ENCODE data around the gene CKAP2L. TPM values are rescaled to one million over a fixed set of nuclear protein-coding genes. Genes with fewer than 3 reads are reported as not detected.

Gene CKAP2L
- total and polyA plus RNA-seq, 9 of the 15 experiments (the other 6 are each of a cell fraction or from before 2014, with no cell fraction given) = 10.4 to 21.9 (median 14.2) TPM

DNA sequence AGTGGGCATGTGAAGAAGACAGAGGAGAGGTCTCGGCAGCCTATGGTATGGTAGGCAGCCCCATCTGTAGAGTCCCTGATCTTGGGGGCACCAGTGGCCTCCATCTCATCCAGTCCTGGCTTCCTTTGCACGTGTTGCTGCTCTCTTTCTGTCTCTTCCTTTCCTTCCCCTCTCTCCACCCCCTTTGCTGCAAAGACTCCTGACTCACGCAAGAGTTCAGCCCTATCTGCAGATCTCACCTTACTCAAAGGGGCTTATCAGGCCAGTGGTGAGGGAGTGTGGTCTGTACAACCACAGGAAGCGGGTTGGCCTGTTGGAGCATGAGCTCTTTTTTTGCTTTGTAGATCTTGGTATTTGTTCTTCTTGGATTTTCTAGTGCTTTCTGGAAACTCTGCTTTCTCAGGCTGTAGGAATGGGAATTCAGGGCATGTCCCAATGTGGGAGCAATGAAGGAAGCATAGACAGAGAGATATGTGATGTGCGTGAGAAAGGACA lies 58.2 kb downstream of the CKAP2L start (continued):
- TF ChIP-seq CEBPG (CRISPR knock-in tag; IDR thresholded peaks at IDR 0.05) (peak; percentile 70; the same call in 1 of the 2 replicates), CEBPG (tag; conservative IDR thresholded peaks at IDR 0.05 in 1 of 2, IDR thresholded peaks at IDR 0.05 in 1 of 2) (no peak; a peak in 1 of 4 replicates), ZNF449 (CRISPR knock-in tag; IDR thresholded peaks at IDR 0.05) (peak; percentile 60), SRSF9 (IDR thresholded peaks at IDR 0.05; ENCODE audit: borderline replicate concordance, low read depth, low read length) (no peak), RAD51 (IDR thresholded peaks at IDR 0.05; ENCODE audit: borderline replicate concordance, low read depth) (peak; percentile 47), ZBTB43 (CRISPR knock-in tag; IDR thresholded peaks at IDR 0.05) (no peak), HCFC1 (IDR thresholded peaks at IDR 0.05; ENCODE audit: low read depth, low read length) (peak; percentile 43; the same call in 1 of the 2 replicates), STAT5B (CRISPR knock-in tag; IDR thresholded peaks at IDR 0.05) (no peak), BDP1 (IDR thresholded peaks at IDR 0.05; ENCODE audit: insufficient read depth, insufficient read length) (no peak), ZNF311 (CRISPR knock-in tag; IDR thresholded peaks at IDR 0.05) (peak; percentile 82), FOXJ2 (tag; IDR thresholded peaks at IDR 0.05) (peak; percentile 52; the same call in 1 of the 2 replicates), ZNF511 (CRISPR knock-in tag; IDR thresholded peaks at IDR 0.05) (peak; percentile 43; the same call in 1 of the 2 replicates), SIN3A (IDR thresholded peaks at IDR 0.05; ENCODE audit: borderline replicate concordance in 2 of 2, control insufficient read depth in 1 of 2, low read depth in 2 of 2, low read length in 2 of 2) (0 out of 4 replicates have a peak, but pooled peaks of 1 of the 2 experiments have one; percentile 5), ESRRA (IDR thresholded peaks at IDR 0.05; ENCODE audit: borderline replicate concordance, low read depth) (peak; percentile 97; the same call in 1 of the 2 replicates), HIVEP1 (CRISPR knock-in tag; IDR thresholded peaks at IDR 0.05) (0 out of 2 replicates have a peak, but pooled peaks have one; percentile 74), ZNF217 (CRISPR knock-in tag; IDR thresholded peaks at IDR 0.05) (no peak), MAFK (IDR thresholded peaks at IDR 0.05; ENCODE audit: low read length) (peak; percentile 70), SREBF1 (IDR thresholded peaks at IDR 0.05; ENCODE audit: borderline replicate concordance, low read depth, low read length) (no peak), ILK (tag; IDR thresholded peaks at IDR 0.05; ENCODE audit: borderline replicate concordance, low read depth) (no peak), SMARCC2 (IDR thresholded peaks at IDR 0.05; ENCODE audit: low read depth) (peak; percentile 98), ARID1B (IDR thresholded peaks at IDR 0.05) (peak; percentile 99), RAD21 (CRISPR knock-in tag; conservative IDR thresholded peaks at IDR 0.05 in 1 of 2, IDR thresholded peaks at IDR 0.05 in 1 of 2) (peak; percentile 34), ZNF124 (CRISPR knock-in tag; IDR thresholded peaks at IDR 0.05) (no peak), RB1 (IDR thresholded peaks at IDR 0.05; ENCODE audit: low read depth) (no peak), NELFE (IDR thresholded peaks at IDR 0.05; ENCODE audit: insufficient read depth, insufficient read length) (no peak), ASH1L (IDR thresholded peaks at IDR 0.05; ENCODE audit: borderline replicate concordance, low read depth, partially characterized antibody) (no peak), TCFL5 (CRISPR knock-in tag; conservative IDR thresholded peaks at IDR 0.05) (no peak; the same call in 1 of the 2 replicates)
